Motor neuron (in vitro differentiated cells): ENCODE results near the gene TTC33. TPM values are rescaled to one million over a fixed set of nuclear protein-coding genes. Genes with fewer than 3 reads are reported as not detected.
A peak's percentile ranks its signal among the peaks of the same experiment; 100 is the strongest.
"Not testable (repeated sequence)": the region's sequence is repeated elsewhere in the genome, so short reads cannot be mapped to it uniquely, and the experiment has no call there.

Source experiments
- ATAC-seq, 8 experiments: fragments of 200-7000 bp; cut with Tn5 transposase; replicated peaks in 6 of 8; 2 replicates each; pipeline ENCODE4 v1.8.0; 2021; ENCODE audit warnings: mild to moderate bottlenecking in 8 of 8, moderate library complexity in 8 of 8
- H3K27ac ChIP-seq, 2 donors: fragments of 250-450 bp; sonication (Bioruptor Pico); 2 replicates each; pipeline ENCODE4 v1.9.0; 2021; ENCODE audit warnings: antibody characterized with exemption in 2 of 2, mild to moderate bottlenecking in 2 of 2, moderate library complexity in 1 of 2
- H3K4me1 ChIP-seq, 2 donors: fragments of 250-450 bp; sonication (Bioruptor Pico); replicated peaks in 1 of 2; 2 replicates each; pipeline ENCODE4 v1.6.1; 2021; ENCODE audit warnings: antibody characterized with exemption in 2 of 2, mild to moderate bottlenecking in 2 of 2, moderate library complexity in 1 of 2
- H3K4me3 ChIP-seq, 5 donors: fragments of 250-450 bp; sonication (Bioruptor Pico); 2 replicates each; pipeline ENCODE4 v1.9.0; 2021; ENCODE audit warnings: antibody characterized with exemption in 5 of 5, mild to moderate bottlenecking in 5 of 5, moderate library complexity in 4 of 5
- WGBS, 10 experiments: fragments of 450-650 bp; shearing (Covaris generic); methylation state at CpG; one replicate each; pipeline ENCODE4 v1.0.0; 2022; 5-methylcytosine and 5-hydroxymethylcytosine counted together
- in situ Hi-C, 9 experiments: fragments of 400-800 bp; cut with MboI; loops; one replicate each; pipeline ENCODE4 v1.15.0; 2021; ENCODE audit warnings: low sequenced_read_pairs in 9 of 9, low pct_unique_long_range_greater_than_20kb in 2 of 9; ENCODE audit not compliant: unreplicated experiment in 9 of 9
- total RNA-seq, 8 experiments: library from RNA; unstranded; fragments of 300-600 nt; gene quantifications; 2 replicates each; pipeline versions ENCODE4 v1.2.3 to v1.2.4, GENCODE V29; 2022

The TTC33 gene
- total RNA-seq, 8 experiments from 2014 or later = 6.8 to 25.5 (median 16.5) TPM

DNA sequence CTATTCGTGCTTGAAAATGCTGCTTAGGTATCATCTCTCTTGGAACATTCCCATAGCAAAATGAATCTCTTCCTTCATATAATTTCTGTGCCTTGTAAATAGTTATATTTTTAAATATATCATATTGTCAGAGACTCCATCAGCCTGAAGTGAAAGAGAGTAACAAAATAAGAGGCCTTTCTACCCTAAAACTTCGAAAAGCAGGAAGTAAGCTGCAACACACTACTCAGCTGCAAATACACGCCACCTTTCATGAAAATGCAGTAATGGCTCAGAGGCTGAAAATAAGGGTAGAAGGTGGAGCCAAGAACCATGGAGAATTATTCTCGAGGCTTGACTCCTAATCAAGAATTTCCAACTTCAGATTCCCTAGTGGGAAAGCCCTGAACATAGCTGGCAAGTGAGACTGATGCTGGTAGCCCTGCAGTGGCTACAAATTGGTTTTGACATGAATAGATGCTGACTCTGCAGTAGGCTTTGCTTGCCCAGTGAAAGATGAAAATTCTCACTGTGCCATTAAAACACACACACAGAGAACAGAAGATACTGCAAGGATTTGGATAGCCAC is 106.2 kb downstream of the TTC33 start:
- H3K4me1 ChIP-seq = no peaks in the 10 kb centered on the region
- no peak for ATAC-seq
- no peak overlapping the region for H3K4me3 ChIP-seq
- no peak overlapping the region for H3K27ac ChIP-seq
- 49 to 100% (median 82%) methylated on average over 2 to 4 of the region's 4 CpGs for WGBS, 10 experiments
- in situ Hi-C loops = no loop called here

DNA sequence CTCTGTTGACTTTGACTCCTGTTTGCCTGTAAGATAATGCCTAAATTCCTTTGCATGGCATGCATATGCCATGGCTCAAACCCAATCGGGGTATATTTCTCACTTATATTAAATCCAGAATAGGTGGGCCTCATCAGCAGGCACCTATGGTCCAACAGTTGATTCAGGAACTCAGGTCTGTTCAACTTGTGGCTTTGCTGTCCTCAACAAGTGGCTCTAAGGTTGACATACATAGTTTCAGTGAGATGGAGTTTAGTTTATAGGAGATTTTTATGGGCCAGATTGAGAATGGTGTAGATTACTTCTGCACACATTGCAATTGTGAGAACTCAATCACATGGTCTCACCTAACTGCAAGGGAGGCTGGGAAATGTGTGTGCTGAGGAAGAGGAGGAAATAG is 107.6 kb downstream of the TTC33 start:
- WGBS, 10 experiments = 20 to 100% (median 67%) methylated on average over 1 of the region's 1 CpG; no CpG with 5 or more reads in 3 of the 10 experiments
- Histone ChIP-seq H3K4me3 (no peak overlapping the region), H3K27ac (no peak overlapping the region), H3K4me1 (no peaks in the 10 kb centered on the region)
- no peak for ATAC-seq
- in situ Hi-C loops = no loop called here

DNA sequence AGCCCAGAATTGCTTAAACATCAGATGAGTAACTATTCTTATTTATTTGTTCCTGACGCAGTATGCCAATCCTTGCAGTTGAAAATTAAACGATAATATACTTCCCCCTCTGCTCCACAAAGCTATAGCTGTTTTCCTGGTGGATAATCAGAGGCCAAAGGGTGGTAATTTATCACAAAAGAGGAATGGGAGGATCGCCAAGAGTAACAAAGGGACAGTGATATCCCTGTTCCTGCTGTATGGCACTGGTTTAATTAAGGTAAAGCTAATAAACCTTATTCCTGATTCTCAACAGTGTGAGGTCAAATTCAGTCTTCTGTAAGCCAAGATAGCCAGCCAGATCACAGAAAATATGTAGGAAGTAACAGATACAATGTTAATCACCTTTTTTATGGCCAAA is 109.5 kb downstream of the TTC33 start:
- in situ Hi-C loops = no loop called here
- no peak for ATAC-seq
- Histone ChIP-seq H3K4me3 (no peak overlapping the region), H3K4me1 (no peaks in the 10 kb centered on the region), H3K27ac (no peak overlapping the region)
- WGBS, 10 experiments = 0 to 85% (median 68%) methylated on average over 1 to 3 of the region's 3 CpGs; no CpG with 5 or more reads in 2 of the 10 experiments

DNA sequence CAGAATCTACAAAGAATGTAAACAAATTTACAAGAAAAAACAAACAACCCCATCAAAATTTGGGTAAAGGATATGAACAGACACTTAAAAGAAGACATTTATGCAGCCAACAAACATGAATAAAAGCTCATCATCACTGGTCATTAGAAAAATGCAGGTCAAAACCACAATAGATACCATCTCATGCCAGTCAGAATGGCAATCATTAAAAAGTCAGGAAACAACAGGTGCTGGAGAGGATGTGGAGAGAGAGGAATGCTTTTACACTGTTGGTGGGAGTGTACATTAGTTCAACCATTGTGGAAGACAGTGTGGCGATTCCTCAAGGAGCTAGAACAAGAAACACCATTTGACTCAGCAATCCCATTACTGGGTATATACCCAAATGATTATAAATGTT is 116.2 kb downstream of the TTC33 start:
- 50 to 100% (median 60%) methylated on average over 1 of the region's 1 CpG; no CpG with 5 or more reads in 5 of the 10 experiments for WGBS, 10 experiments
- H3K4me3 ChIP-seq, ATAC-seq, in situ Hi-C loops, H3K4me1 ChIP-seq, H3K27ac ChIP-seq: not testable (repeated sequence)

DNA sequence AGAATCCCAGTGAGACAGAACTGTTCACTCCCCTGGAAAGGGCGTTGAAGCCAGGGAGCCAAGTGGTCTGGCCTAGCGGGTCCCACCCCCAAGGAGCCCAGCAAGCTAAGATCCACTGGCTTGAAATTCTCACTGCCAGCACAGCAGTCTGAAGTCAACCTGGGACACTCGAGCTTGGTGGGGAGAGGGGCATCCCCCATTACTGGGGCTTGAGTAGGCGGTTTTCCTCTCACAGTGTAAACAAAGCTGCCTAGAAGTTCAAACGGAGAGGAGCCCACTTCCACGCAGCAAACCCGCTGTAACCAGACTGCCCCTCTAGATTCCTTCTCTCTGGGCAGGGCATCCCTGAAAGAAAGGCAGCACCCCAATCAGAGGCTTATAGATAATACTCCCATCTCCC is 121.2 kb downstream of the TTC33 start:
- H3K4me3 ChIP-seq = no peak overlapping the region
- in situ Hi-C loops = no loop called here
- H3K27ac ChIP-seq = no peak overlapping the region
- no peak for ATAC-seq
- no peaks in the 10 kb centered on the region for H3K4me1 ChIP-seq
- WGBS, 10 experiments = 0 to 96% (median 70%) methylated on average over 1 to 5 of the region's 7 CpGs; no CpG with 5 or more reads in 3 of the 10 experiments

DNA sequence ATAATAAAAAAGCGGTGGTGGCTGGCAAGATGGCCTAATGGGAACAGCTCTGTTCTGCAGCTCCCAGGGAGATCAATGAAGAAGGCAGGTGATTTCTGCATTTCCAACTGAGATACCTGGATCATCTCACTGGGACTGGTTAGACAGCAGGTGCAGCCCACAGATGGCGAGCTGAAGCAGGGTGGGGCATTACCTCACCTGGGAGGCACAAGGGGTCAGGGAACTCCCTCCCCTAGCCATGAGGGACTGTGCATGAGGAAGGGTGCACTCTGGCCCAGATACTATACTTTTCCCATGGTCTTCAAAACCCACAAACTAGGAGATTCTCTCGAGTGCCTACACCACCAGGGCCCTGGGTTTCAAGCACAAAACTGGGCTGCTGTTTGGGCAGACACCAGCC is 121.6 kb downstream of the TTC33 start:
- Histone ChIP-seq H3K4me1 (no peaks in the 10 kb centered on the region), H3K27ac (no peak overlapping the region), H3K4me3 (no peak overlapping the region)
- in situ Hi-C loops = no loop called here
- 39 to 100% (median 67%) methylated on average over 1 to 2 of the region's 3 CpGs; no CpG with 5 or more reads in 1 of the 10 experiments for WGBS, 10 experiments
- ATAC-seq = no peak

DNA sequence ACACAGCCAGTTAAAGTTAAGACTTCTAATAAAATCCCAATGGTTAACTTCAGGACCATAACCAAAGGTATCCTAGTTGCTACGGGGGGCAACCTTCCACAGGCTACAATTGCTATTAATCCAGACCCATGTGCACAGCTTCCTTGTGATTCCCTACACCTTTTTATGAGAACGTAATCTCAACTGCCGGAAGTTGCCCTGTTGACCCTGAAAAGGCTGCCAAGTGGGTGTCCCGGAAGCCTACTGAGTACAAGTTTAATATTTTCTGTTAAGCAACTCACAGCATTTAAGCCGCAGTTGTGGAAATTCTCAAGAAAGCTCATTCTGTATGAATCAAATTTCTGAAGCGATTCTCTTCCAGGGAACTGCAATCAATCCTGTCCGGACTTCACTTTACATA is 124.5 kb downstream of the TTC33 start:
- Histone ChIP-seq H3K4me3 (no peak overlapping the region), H3K4me1 (no peaks in the 10 kb centered on the region), H3K27ac (no peak overlapping the region)
- WGBS, 10 experiments = 66 to 96% (median 91%) methylated on average over 1 to 7 of the region's 7 CpGs
- in situ Hi-C loops = no loop called here
- no peak for ATAC-seq

DNA sequence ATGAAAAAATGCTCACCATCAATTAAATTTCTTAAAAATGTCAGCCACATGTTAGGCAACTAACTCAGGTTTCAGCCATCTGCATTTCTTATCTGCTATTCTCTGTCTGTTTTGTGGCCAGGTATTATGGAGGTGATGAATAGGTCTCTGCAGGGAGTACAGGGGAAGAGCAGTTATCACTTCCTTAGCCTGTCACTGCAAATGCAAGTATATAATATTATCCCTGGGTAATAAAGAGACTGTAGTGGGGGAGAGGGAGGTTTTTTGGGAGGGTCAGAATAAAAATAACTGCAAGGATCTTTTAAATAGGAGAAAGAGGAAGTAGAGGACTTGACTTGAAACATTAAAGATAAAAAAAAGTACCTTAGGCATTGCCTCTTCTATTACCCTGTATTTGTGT is 125.6 kb downstream of the TTC33 start:
- in situ Hi-C loops = no loop called here

DNA sequence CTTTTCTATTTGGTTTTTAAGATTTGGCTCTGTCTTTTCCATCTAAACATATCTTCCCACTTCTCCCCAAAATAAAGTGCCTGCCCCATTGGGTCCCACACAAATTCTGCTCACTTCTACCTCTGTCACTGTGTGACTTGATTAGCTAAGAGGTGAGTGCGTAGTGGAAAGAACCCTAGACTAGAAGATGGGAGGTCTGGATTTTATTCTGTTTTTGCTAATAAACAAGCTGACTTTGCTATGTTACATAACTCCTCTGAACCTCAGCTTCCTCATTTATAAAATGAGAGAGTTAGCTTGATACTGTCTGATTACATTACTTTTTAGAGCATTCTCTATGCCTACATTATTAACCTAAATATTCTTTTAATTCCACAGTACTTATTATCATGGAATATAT is 127.4 kb downstream of the TTC33 start:
- ATAC-seq = no peak
- H3K4me3 ChIP-seq = no peak overlapping the region
- H3K27ac ChIP-seq = no peak overlapping the region
- H3K4me1 ChIP-seq = no peaks in the 10 kb centered on the region
- whole genome bisulfite sequencing, 10 experiments = 80 to 100% (median 100%) methylated on average over 1 of the region's 1 CpG; no CpG with 5 or more reads in 3 of the 10 experiments
- in situ Hi-C loops = no loop called here

More for the DNA sequence above, 125.6 kb downstream of the TTC33 start:
- H3K27ac ChIP-seq = no peak overlapping the region
- ATAC-seq = no peak
- no peak overlapping the region for H3K4me3 ChIP-seq
- H3K4me1 ChIP-seq = no peaks in the 10 kb centered on the region

DNA sequence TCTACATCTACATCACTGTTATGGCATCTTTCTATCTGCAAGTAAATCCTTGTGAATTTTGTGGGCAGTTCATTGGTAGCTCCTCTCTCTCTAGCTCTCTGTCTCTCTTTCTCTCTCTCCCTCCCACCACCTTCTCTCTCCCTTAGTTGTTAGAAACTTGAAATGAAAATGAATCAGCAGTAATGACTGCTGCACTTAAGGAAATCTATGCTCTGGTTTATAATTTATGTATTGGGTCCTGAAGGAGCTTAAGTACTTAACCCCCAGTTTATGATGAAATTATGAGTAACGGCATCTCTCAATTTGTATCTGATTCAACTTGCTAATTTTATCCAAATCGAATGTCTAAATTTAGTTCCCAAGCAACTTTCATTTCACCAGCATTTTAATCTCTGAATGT is 128.1 kb downstream of the TTC33 start:
- WGBS, 10 experiments = 0 to 83% (median 5%) methylated on average over 1 to 2 of the region's 2 CpGs; no CpG with 5 or more reads in 3 of the 10 experiments
- Histone ChIP-seq H3K27ac (no peak overlapping the region), H3K4me3 (no peak overlapping the region), H3K4me1 (no peaks in the 10 kb centered on the region)
- ATAC-seq = peak in 4 of 8 experiments; percentile 38 to 60 (median 44)
- in situ Hi-C loops = no loop called here

DNA sequence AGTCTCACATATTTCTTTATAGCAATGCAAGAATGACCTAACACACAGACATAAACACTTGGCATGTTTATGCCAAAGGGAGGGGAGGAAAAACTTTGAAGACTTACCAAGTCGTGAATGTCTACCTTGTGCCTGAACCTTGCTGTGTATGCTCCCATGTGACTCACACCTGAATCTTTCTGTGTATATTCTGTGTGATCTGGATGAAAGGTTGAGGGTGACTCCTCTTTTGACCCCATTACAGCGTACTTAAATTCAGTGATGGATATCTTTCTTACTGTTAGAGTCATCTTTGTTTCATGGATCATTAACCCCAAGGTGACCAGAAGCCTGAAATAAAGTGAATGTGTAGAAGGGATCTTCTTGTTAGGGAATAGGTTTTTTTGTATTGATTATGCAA is 129.0 kb downstream of the TTC33 start:
- no peak overlapping the region for H3K4me3 ChIP-seq
- no peaks in the 10 kb centered on the region for H3K4me1 ChIP-seq
- 6 to 100% (median 88%) methylated on average over 1 to 2 of the region's 2 CpGs; no CpG with 5 or more reads in 3 of the 10 experiments for WGBS, 10 experiments
- in situ Hi-C loops = no loop called here
- no peak overlapping the region for H3K27ac ChIP-seq
- ATAC-seq = no peak

DNA sequence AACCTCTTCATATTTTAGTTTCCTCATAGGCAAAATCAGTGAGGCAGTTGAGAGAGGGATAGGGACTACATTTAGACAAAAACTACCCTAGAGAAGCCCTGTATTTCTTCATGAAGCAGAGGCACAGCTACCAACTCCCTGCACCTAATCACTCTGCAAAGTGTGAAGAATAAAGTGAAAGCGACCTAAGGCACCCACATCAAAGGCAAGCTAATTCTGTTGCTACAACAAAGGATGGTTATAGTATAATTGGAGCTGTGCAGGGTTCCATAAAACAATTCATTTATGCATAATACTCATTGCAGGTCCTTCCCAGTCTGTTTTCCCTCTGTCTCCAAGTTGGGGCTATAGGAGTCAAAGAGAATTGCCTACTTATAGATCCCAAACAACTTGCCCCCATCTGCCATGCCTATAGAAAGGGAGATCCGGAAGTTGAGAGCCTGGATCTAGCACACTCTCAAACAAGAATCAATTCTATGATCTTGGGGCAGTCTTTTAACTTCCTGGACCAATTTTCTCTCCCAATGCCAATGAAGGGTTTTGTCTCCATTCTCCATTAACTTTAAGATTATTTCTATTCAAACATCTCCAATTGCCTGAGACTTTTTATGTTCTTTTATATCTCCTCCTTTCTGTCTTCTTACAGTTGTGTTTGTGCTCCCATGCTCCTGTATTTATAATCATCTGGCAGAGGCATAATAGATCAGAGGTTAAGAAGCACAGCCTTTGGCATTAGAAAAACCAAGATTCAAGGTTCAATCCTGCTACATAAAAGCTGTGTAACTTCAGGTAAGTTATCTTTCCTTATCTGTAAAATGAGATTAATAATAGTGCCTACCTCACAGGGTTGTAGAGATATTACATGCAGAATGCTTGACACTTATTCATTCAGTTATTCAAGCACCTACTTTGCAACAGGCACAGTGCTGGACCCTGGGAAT is 132.0 kb downstream of the TTC33 start:
- no peak for ATAC-seq
- 0 to 82% (median 62%) methylated on average over 1 to 2 of the region's 2 CpGs; no CpG with 5 or more reads in 4 of the 10 experiments for WGBS, 10 experiments

DNA sequence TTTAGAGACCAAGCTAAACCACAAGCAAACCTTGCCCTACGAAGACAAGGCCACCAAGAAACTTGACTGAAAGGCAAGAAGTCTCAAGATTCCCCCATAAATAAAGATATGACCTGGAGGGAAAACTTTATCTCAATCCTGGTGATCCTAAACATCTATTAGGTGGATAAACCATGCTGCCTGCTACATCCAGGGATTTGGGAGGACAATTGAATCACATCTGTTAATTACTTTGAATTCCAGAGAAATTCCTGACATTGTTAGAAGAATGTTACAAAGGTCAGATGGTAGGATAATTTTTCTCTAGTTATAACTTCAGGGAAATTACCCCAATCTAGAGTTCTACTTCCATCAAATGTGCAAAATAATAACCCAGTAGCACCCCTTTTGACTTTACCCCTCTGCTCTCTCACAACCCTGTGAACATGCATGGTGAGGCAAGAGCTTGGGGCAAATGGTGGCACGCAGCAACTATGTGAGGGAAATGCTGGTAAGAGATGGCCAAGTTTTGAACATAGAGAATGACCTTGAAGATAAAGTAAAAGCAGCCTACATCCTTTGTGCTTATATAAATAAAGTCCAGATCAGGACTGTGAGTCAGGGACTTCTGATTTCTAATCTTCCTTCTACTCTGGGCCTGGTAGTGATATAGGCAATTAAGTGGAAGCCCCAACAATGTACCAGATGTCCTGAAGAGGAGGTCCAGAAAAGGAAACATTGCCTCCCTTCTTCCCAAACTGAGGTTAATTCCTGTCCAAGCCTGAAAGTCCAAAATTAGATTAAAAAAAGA is 133.1 kb downstream of the TTC33 start:
- 54 to 100% (median 79%) methylated on average over 1 to 2 of the region's 2 CpGs; no CpG with 5 or more reads in 4 of the 10 experiments for WGBS, 10 experiments
- no peak overlapping the region for H3K4me3 ChIP-seq
- ATAC-seq = no peak
- in situ Hi-C loops = no loop called here
- no peaks in the 10 kb centered on the region for H3K4me1 ChIP-seq
- H3K27ac ChIP-seq = no peak overlapping the region

More for the DNA sequence above, 132.0 kb downstream of the TTC33 start:
- Histone ChIP-seq H3K4me3 (no peak overlapping the region), H3K27ac (no peak overlapping the region), H3K4me1 (no peaks in the 10 kb centered on the region)
- in situ Hi-C loops = no loop called here
